GM12891 (cell line): ENCODE results near the gene LGSN.
"Not testable (repeated sequence)": the region's sequence is repeated elsewhere in the genome, so short reads cannot be mapped to it uniquely, and the experiment has no call there.

Experiments
- DNase-seq: peaks from one replicate; pipeline ENCODE4 v3.0.0; 2011; ENCODE audit warnings: low spot score; ENCODE audit not compliant: insufficient read length
- FAIRE-seq: peaks from 2 replicates; lab custom pipeline; 2011; peaks lifted over from hg19 to GRCh38; lab: Jason Lieb, UNC
- PAX5 ChIP-seq: IDR thresholded peaks from 2 replicates; pipeline ENCODE4 v1.6.1; 2011; ENCODE audit warnings: low read length, moderate library complexity, mild to moderate bottlenecking; ENCODE audit not compliant: insufficient read depth, severe bottlenecking
- POLR2A ChIP-seq: IDR thresholded peaks from 2 replicates; pipeline ENCODE4 v1.6.1; 2011; ENCODE audit warnings: low read depth, low read length, control low read depth
- POLR2AphosphoS5 ChIP-seq: IDR thresholded peaks from 2 replicates; pipeline ENCODE4 v1.6.1; 2011; ENCODE audit warnings: low read depth, low read length, control low read depth
- POU2F2 ChIP-seq: IDR thresholded peaks from 2 replicates; pipeline ENCODE4 v1.6.1; 2011; ENCODE audit warnings: low read depth, mild to moderate bottlenecking, control low read depth, low read length, moderate library complexity
- SPI1 ChIP-seq: IDR thresholded peaks from 2 replicates; pipeline ENCODE4 v1.6.1; 2011; ENCODE audit warnings: low read depth, low read length, control low read depth
- TAF1 ChIP-seq: IDR thresholded peaks from 2 replicates; pipeline ENCODE4 v1.6.1; 2011; ENCODE audit warnings: low read depth, low read length, control low read depth

LGSN gene

GRCh38 chr6:63246581-63246980, 73.2 kb downstream of the LGSN start:
- FAIRE-seq (no peak), DNase-seq (no peak)
- no peak for TF ChIP-seq TAF1
- no peak for TF ChIP-seq POLR2AphosphoS5
- TF ChIP-seq PAX5 = no peak

GRCh38 chr6:63245909-63246308, 73.9 kb downstream of the LGSN start:
- FAIRE-seq (no peak), DNase-seq (no peak)
- no peak for TF ChIP-seq TAF1
- no peak for TF ChIP-seq POU2F2
- no peak for TF ChIP-seq POLR2AphosphoS5
- TF ChIP-seq SPI1 = no peak

GRCh38 chr6:63245420-63245819, 74.4 kb downstream of the LGSN start:
- no peak for DNase-seq
- no peak for TF ChIP-seq POU2F2
- no peak for TF ChIP-seq POLR2AphosphoS5
- TF ChIP-seq SPI1 = no peak
- TF ChIP-seq POLR2A = no peak
- no peak for TF ChIP-seq TAF1
- TF ChIP-seq PAX5 = no peak
- FAIRE-seq = no peak

DNA sequence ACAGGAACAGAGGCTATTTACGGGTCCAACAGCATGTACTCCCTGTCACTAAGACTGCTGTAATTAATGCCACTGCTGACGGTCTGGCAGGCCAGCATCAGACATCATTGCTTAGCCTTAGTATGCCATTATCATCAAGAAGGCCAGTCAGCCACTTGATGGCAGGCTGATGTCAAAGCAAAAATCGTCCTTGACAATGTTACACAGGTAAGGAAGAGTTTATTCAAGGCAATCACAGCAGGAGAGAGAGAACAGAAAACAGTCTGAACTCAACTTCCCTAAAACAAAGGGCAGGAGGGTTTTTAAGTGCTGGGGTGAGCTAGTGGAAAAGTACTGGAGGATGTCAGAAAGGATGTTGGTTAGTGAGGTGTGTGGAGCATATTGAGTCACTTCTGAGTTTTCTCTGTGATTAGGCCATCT, 83.4 kb downstream of the LGSN start:
- FAIRE-seq (no peak), DNase-seq (no peak)
- TF ChIP-seq SPI1 (no peak), POLR2AphosphoS5 (no peak), PAX5 (no peak), TAF1 (no peak), POU2F2 (no peak), POLR2A (no peak)

DNA sequence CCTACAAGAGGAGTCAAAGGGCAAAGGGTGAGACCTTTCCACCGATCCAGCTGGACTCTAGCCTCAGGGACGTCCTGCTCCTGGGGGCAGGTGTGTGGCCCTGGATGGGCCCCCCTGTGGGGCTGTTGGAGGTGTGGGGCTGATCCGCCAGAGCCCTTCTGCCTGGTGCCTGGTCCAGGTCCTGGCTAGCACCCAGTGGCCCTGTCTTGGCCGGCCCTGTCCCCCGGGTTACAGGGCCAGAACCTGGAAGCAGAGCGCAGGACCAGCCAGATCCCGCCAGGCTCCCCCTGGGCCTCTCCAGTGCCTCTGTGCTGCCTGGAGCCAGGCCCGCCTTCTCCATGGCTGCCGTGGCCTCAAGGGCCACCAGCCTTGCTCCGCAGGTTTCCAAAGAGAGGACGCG, 89.3 kb downstream of the LGSN start:
- FAIRE-seq, DNase-seq: not testable (repeated sequence)

DNA sequence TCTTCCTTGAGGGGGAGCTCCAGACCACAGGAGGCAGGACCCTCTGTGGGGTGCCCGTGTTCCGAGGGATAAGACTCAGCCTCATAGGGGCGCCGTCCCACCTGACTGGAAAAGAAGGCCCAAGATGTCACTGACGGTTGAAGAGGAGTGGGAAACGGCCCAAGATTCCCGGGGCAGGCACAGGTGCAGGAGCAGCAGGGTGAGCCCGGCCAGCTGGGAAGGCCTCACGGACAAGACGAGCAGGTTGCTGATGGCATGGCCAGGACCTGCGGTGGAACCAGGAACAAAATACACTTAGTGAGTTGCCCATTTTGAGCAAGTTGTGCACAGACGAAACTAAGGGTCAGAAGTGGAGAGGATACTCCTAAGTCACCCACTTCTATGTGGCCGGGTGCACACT, 89.8 kb downstream of the LGSN start:
- not testable (repeated sequence) for DNase-seq, FAIRE-seq

- DNase-seq = not testable (repeated sequence)
Observed at GRCh38 chr6:63227928-63228894, 91.6 kb downstream of the LGSN start.

DNA sequence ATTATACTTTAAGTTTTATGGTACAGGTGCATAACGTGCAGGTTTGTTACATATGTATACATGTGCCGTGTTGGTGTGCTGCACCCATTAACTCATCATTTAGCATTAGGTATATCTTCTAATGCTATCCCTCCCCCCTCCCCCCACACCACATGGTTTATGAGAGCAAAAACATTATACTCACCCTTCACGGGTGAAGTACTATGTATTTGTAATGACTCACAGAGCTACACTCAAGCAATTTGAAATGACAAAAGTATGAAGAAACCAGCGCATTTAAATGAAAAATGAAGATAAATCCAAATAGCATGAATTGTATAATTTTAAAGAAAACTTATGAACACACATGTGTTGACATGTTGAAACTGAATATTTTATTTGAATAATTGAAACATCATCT, 93.8 kb downstream of the LGSN start:
- not testable (repeated sequence) for DNase-seq, FAIRE-seq

More at GRCh38 chr6:63227928-63228894, 91.6 kb downstream of the LGSN start:
- FAIRE-seq = not testable (repeated sequence)
